Suprapubic skin (tissue), 4 donors: ENCODE data around the gene NFATC2. TPM values are rescaled to one million over a fixed set of nuclear protein-coding genes. Genes with fewer than 3 reads are reported as not detected.

ENCODE experiments used
- DNase-seq, 2 donors: peaks; one replicate each; pipeline ENCODE4 v3.0.0-alpha.2; 2019; ENCODE audit warnings: low spot score in 2 of 2
- H3K27ac ChIP-seq: fragments of 200-600 bp; sonication (generic); one replicate; pipeline ENCODE4 v1.5.1; 2019
- H3K27me3 ChIP-seq: fragments of 200-600 bp; sonication (generic); one replicate; pipeline ENCODE4 v1.5.1; 2019
- H3K36me3 ChIP-seq: fragments of 200-600 bp; sonication (generic); one replicate; pipeline ENCODE4 v1.5.1; 2019
- H3K4me1 ChIP-seq: fragments of 200-600 bp; sonication (generic); one replicate; pipeline ENCODE4 v1.5.1; 2019
- H3K4me3 ChIP-seq: fragments of 200-600 bp; sonication (generic); one replicate; pipeline ENCODE4 v1.5.1; 2019; ENCODE audit warnings: mild to moderate bottlenecking
- H3K9me3 ChIP-seq: fragments of 200-600 bp; sonication (generic); one replicate; pipeline ENCODE4 v1.5.1; 2019
- CTCF ChIP-seq, 2 donors: fragments of 200-600 bp in 1 of 2; fragments of 450-650 bp in 1 of 2; sonication (generic) in 1 of 2; IDR thresholded peaks; one replicate each; pipeline ENCODE4 v1.5.1; 2016 to 2019; ENCODE audit warnings: antibody characterized with exemption in 2 of 2, mild to moderate bottlenecking in 1 of 2, moderate library complexity in 1 of 2
- EP300 ChIP-seq: sonication (generic); formaldehyde crosslinking; IDR thresholded peaks from one replicate; pipeline ENCODE4 v1.6.1; 2017; ENCODE audit warnings: antibody characterized with exemption
- POLR2A ChIP-seq, 2 donors: fragments of 450-650 bp; IDR thresholded peaks; one replicate each; pipeline ENCODE4 v1.6.1; 2017; ENCODE audit warnings: antibody characterized with exemption in 2 of 2, mild to moderate bottlenecking in 2 of 2, moderate library complexity in 2 of 2
- POLR2AphosphoS5 ChIP-seq, 3 donors: sonication (generic); formaldehyde crosslinking; IDR thresholded peaks; one replicate each; pipeline ENCODE4 v1.6.1; 2017; ENCODE audit warnings: antibody characterized with exemption in 3 of 3
- WGBS: methylation state at CpG from one replicate; pipeline ENCODE4 v1.1.5; 2018; 5-methylcytosine and 5-hydroxymethylcytosine counted together
- total RNA-seq, 4 donors: library from RNA; depleted of rRNA; stranded (reverse); fragments of >200 nt; gene quantifications; one replicate each; pipeline ENCODE4 v1.1.0, GENCODE V29; 2016

The NFATC2 gene
- total RNA-seq, 4 donors from 2014 or later: 5.4 to 15.7 (median 8.4) TPM

GRCh38 chr20:51586005-51586440 is 43.5 kb upstream of the NFATC2 start:
- Histone ChIP-seq H3K9me3 (no peaks in the 10 kb centered on the region), H3K36me3 (no peaks in the 10 kb centered on the region), H3K4me1 (no peaks in the 10 kb centered on the region), H3K27me3 (no peaks in the 10 kb centered on the region), H3K27ac (no peak overlapping the region), H3K4me3 (no peak overlapping the region)
- TF ChIP-seq POLR2AphosphoS5 (IDR thresholded peaks at IDR 0.05): no peak
- no peak for TF ChIP-seq CTCF (IDR thresholded peaks at IDR 0.05)
- TF ChIP-seq POLR2A (IDR thresholded peaks at IDR 0.05): no peak
- no peak for TF ChIP-seq EP300
- 20% methylated on average over 1 of the region's 4 CpGs for WGBS
- no peak for DNase-seq

GRCh38 chr20:51585148-51585547 is 42.6 kb upstream of the NFATC2 start:
- 81% methylated on average over 4 of the region's 4 CpGs for WGBS
- Histone ChIP-seq H3K4me3 (no peak overlapping the region), H3K36me3 (no peaks in the 10 kb centered on the region), H3K9me3 (no peaks in the 10 kb centered on the region), H3K4me1 (no peaks in the 10 kb centered on the region), H3K27me3 (no peaks in the 10 kb centered on the region), H3K27ac (no peak overlapping the region)
- TF ChIP-seq POLR2A (IDR thresholded peaks at IDR 0.05): no peak
- TF ChIP-seq CTCF (IDR thresholded peaks at IDR 0.05): no peak
- TF ChIP-seq EP300: no peak
- TF ChIP-seq POLR2AphosphoS5 (IDR thresholded peaks at IDR 0.05): no peak
- DNase-seq: no peak

- no peak for TF ChIP-seq POLR2A (IDR thresholded peaks at IDR 0.05)
- no peak for TF ChIP-seq CTCF (IDR thresholded peaks at IDR 0.05)
- no peak for TF ChIP-seq EP300
- TF ChIP-seq POLR2AphosphoS5 (IDR thresholded peaks at IDR 0.05): no peak
- H3K4me3 ChIP-seq: no peak overlapping the region
- DNase-seq: no peak
Measured at GRCh38 chr20:51584737-51585136, 42.2 kb upstream of the NFATC2 start.

GRCh38 chr20:51584116-51584515 is 41.6 kb upstream of the NFATC2 start:
- H3K9me3 ChIP-seq: no peaks in the 10 kb centered on the region
- H3K4me1 ChIP-seq: no peaks in the 10 kb centered on the region
- no peak overlapping the region for H3K27ac ChIP-seq
- no peaks in the 10 kb centered on the region for H3K27me3 ChIP-seq
- TF ChIP-seq POLR2A (IDR thresholded peaks at IDR 0.05) (no peak), EP300 (no peak), POLR2AphosphoS5 (IDR thresholded peaks at IDR 0.05) (no peak), CTCF (IDR thresholded peaks at IDR 0.05) (no peak)
- no peaks in the 10 kb centered on the region for H3K36me3 ChIP-seq
- DNase-seq: no peak
- H3K4me3 ChIP-seq: no peak overlapping the region
- 78% methylated on average over 8 of the region's 8 CpGs for WGBS

More at GRCh38 chr20:51584737-51585136, 42.2 kb upstream of the NFATC2 start:
- no peak overlapping the region for H3K27ac ChIP-seq
- no peaks in the 10 kb centered on the region for H3K9me3 ChIP-seq
- no peaks in the 10 kb centered on the region for H3K4me1 ChIP-seq
- H3K36me3 ChIP-seq: no peaks in the 10 kb centered on the region
- H3K27me3 ChIP-seq: no peaks in the 10 kb centered on the region
- WGBS: 83% methylated on average over 4 of the region's 4 CpGs

- Histone ChIP-seq H3K27ac (no peak overlapping the region), H3K27me3 (no peaks in the 10 kb centered on the region), H3K9me3 (no peaks in the 10 kb centered on the region), H3K4me3 (no peak overlapping the region), H3K36me3 (no peaks in the 10 kb centered on the region), H3K4me1 (no peaks in the 10 kb centered on the region)
- 96% methylated on average over 14 of the region's 14 CpGs for WGBS
- DNase-seq: no peak
- TF ChIP-seq CTCF (IDR thresholded peaks at IDR 0.05): no peak
- no peak for TF ChIP-seq POLR2A (IDR thresholded peaks at IDR 0.05)
- TF ChIP-seq EP300: no peak
- no peak for TF ChIP-seq POLR2AphosphoS5 (IDR thresholded peaks at IDR 0.05)
Measured at GRCh38 chr20:51583499-51583898, 41.0 kb upstream of the NFATC2 start.
